Measurements from ENCODE around the gene MAD2L1BP.

MAD2L1BP gene

GRCh38 chr6:43681303-43681702, 45.7 kb downstream of the MAD2L1BP start:
- DNase-seq = no peak

GRCh38 chr6:43682724-43683429, 47.2 kb downstream of the MAD2L1BP start:
- DNase-seq = no peak

GRCh38 chr6:43683708-43684455, 48.2 kb downstream of the MAD2L1BP start:
- no peak for DNase-seq

- DNase-seq = no peak
Observed at GRCh38 chr6:43687079-43687436, 51.4 kb downstream of the MAD2L1BP start.

- DNase-seq = peak in 54 of 56 donors; percentile 16 to 91 (median 77)
Observed at GRCh38 chr6:43687437-43688347, 52.1 kb downstream of the MAD2L1BP start, which contains the start of gene MRPS18A. MRPS18A (minus strand) TSS chr6:43687791; CDS start chr6:43687779, 12 bp downstream.

GRCh38 chr6:43689421-43689820, 53.8 kb downstream of the MAD2L1BP start:
- DNase-seq = no peak
